ENCODE results near the gene TMEM167A.
"Not testable (repeated sequence)": the region's sequence is repeated elsewhere in the genome, so short reads cannot be mapped to it uniquely, and the experiment has no call there.

Gene TMEM167A

GRCh38 chr5:83093692-83094091, 16.5 kb upstream of the TMEM167A start:
- no peak for DNase-seq
- in situ Hi-C loops (cut with MboI; ENCODE audit: low pct_unique_long_range_greater_than_20kb, low sequenced_read_pairs): no loop called here

DNA sequence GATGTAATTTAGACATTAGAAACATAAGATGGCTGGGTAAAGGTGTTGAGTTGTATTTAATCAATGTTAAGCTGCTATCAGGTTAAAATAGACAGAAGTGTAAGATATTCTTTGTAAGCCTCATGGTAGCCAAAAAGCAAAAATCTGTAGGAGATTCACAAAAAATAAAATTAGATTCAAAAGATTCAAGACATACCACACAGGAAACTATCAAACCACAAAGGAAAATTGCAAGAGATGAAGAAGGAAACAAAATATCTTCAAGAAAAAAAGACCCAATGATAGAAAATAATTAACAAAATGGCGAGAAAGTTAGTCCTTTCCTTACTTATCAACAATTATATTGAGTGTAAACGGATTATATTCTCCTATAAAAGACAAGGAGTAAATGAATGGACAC, 15.4 kb upstream of the TMEM167A start:
- no peak for DNase-seq
- in situ Hi-C loops (cut with MboI; ENCODE audit: low pct_unique_long_range_greater_than_20kb, low sequenced_read_pairs): no loop called here

DNA sequence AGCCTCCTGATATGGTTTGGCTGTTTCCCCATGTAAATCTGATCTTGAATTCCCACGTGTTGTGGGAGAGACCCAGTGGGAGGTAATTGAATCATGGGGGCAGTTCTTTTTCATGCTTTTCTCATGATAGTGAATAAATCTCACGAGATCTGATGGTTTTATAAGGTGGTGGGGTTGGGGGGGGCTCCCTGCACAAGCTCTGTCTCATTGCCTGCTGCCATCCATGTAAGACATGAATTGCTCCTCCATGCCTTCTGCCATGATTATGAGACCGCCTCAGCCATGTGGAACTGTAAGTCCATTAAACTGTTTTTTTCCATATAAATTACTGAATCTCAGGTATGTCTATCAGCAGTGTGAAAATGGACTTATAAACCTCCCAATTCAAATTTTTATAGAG, 13.0 kb upstream of the TMEM167A start:
- in situ Hi-C loops (cut with MboI; ENCODE audit: low pct_unique_long_range_greater_than_20kb, low sequenced_read_pairs): no loop called here
- no peak for DNase-seq

GRCh38 chr5:83085106-83085505, 7.9 kb upstream of the TMEM167A start:
- no peak for DNase-seq
- in situ Hi-C loops (cut with MboI; ENCODE audit: low pct_unique_long_range_greater_than_20kb, low sequenced_read_pairs): no loop called here

GRCh38 chr5:83084336-83084735, 7.1 kb upstream of the TMEM167A start:
- DNase-seq: no peak
- in situ Hi-C loops (cut with MboI; ENCODE audit: low pct_unique_long_range_greater_than_20kb, low sequenced_read_pairs): no loop called here

GRCh38 chr5:83082750-83083149, 5.6 kb upstream of the TMEM167A start:
- in situ Hi-C loops (cut with MboI; ENCODE audit: low pct_unique_long_range_greater_than_20kb, low sequenced_read_pairs): no loop called here
- DNase-seq: no peak

DNA sequence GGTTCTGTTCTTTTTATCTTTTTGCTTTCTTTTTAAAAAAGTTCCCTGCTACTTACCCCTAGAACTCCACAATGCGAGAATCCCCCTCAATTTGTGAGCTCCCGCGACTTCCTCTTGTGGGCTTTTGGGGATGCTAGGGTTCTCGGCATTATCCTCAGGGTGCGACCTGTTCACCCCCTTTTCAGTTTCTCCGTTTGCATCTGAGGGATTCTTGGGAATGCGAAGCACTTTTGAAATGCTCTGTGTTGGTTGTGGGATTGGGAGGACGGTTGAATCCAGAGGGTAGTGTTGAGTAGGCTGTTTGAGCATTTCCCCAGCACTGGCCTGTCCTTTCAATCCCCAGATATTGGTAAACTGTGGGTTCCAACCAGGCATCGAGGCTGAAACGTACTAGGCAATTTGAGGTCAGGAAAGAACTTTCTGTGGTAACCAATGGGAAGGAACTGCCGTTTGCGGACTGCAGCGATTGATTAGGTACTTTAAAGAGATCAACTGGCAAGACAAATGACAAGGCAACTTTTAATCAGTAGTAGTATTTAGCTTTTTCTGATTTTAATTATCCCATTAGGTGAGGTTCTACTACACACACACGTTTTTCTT, 568 bp upstream of the TMEM167A start:
- DNase-seq: no peak
- in situ Hi-C loops (cut with MboI; ENCODE audit: low pct_unique_long_range_greater_than_20kb, low sequenced_read_pairs): no loop called here

- DNase-seq: no peak
- in situ Hi-C loops (cut with MboI; ENCODE audit: low pct_unique_long_range_greater_than_20kb, low sequenced_read_pairs): no loop called here
Measured at GRCh38 chr5:83072966-83073365, 4.2 kb downstream of the TMEM167A start.

DNA sequence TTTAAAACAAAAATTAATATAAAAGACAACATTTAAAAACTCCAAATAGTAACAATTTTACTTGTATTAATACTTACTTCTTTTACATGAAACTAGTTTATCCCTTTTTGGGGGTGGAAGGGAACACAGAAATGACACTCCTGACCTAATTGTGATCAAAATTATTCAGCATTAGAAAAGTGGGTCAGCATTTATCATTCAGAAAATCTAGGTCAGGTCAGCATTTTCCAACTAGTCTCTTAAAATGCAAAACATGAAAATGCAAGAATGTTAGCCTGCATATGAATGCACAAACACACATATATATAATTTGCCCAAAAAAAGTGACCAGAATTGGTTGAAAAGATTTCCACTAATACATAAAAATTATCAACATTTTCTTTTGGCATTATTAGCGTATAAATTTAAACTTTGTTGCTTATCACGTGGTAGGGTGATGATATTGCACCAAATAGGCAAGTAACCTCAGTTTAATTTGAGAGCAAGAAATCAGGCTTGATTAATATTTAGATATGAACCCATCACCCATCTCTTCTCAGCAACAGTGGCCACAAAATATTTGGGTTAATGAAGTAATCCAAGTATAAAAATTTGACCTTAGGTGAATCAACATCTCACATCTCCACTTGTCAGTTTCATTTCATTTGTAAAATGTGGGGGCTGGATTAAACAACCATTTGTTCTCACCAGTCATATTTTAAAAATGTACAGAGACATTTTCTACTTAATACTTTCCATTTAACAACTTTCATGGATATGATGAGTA, 5.7 kb downstream of the TMEM167A start:
- in situ Hi-C loops (cut with MboI; ENCODE audit: low pct_unique_long_range_greater_than_20kb, low sequenced_read_pairs): no loop called here
- DNase-seq: no peak

- in situ Hi-C loops (cut with MboI; ENCODE audit: low pct_unique_long_range_greater_than_20kb, low sequenced_read_pairs): no loop called here
Measured at GRCh38 chr5:83069096-83069799, 7.9 kb downstream of the TMEM167A start.

DNA sequence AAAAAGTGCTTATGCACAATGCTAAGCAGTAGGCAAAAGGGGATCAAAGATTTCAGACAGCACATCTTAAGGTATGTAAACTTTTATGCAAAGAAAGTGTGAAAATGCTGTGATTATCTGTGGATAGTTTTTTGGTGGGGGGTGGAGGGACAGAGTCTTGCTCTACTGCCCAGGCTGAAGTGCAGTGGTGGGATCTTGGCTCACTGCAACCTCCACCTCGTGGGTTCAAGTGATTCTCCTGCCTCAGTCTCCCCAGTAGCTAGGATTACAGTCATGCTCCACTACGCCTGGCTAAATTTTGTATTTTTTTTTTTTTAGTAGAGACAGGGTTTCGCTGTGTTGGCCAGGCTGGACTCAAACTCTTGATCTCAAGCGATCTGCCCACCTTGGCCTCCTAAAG, 9.8 kb downstream of the TMEM167A start:
- in situ Hi-C loops (cut with MboI; ENCODE audit: low pct_unique_long_range_greater_than_20kb, low sequenced_read_pairs); DNase-seq: not testable (repeated sequence)

More at GRCh38 chr5:83069096-83069799, 7.9 kb downstream of the TMEM167A start:
- no peak for DNase-seq

- in situ Hi-C loops (cut with MboI; ENCODE audit: low pct_unique_long_range_greater_than_20kb, low sequenced_read_pairs): no loop called here
- no peak for DNase-seq
Measured at GRCh38 chr5:83066548-83067110, 10.6 kb downstream of the TMEM167A start.

DNA sequence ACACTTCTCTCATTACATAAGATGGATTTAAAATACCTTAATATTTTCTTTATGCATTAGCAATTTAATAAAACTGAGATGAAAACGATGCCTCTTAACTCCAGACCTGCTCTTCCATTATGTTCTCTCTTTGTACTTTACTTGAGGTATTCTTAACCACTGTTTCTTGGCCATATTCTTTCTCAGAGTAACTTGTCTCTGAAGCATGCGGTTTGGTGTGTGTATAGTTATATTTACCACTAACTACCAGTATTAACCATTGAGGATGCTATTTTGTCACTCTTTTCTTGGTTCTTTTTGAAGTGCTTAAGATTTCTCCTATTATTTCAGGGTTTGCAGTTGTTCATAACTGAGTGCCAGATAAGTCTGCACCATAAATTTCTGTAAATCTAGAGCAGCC, 17.9 kb downstream of the TMEM167A start:
- in situ Hi-C loops (cut with MboI; ENCODE audit: low pct_unique_long_range_greater_than_20kb, low sequenced_read_pairs): no loop called here
- no peak for DNase-seq

DNA sequence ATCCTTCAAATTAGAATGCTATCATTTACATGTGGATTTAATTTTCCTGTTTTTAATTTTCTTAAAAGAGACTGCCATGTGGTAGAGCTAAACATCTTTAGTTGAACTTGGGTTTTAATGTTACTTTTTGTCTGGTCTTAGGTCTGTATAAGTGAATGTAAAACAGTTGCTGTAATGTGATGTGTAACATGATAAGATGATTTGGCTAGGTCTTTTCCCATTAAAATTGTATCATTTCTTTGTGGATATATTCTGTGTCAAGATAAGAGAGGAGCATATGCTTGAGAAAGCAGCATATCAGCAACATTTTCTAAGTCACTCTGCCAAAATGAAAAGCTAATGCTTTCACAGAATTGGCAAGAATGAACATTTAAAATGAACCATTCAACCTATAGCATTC, 18.5 kb downstream of the TMEM167A start:
- in situ Hi-C loops (cut with MboI; ENCODE audit: low pct_unique_long_range_greater_than_20kb, low sequenced_read_pairs): no loop called here
- DNase-seq: no peak

GRCh38 chr5:83055166-83055565, 22.0 kb downstream of the TMEM167A start:
- in situ Hi-C loops (cut with MboI; ENCODE audit: low pct_unique_long_range_greater_than_20kb, low sequenced_read_pairs): no loop called here
- DNase-seq: no peak

GRCh38 chr5:83050723-83051340, 26.4 kb downstream of the TMEM167A start:
- no peak for DNase-seq
- in situ Hi-C loops (cut with MboI; ENCODE audit: low pct_unique_long_range_greater_than_20kb, low sequenced_read_pairs): no loop called here

- in situ Hi-C loops (cut with MboI; ENCODE audit: low pct_unique_long_range_greater_than_20kb, low sequenced_read_pairs): no loop called here
- DNase-seq: no peak
Measured at GRCh38 chr5:83049370-83049885, 27.8 kb downstream of the TMEM167A start.

DNA sequence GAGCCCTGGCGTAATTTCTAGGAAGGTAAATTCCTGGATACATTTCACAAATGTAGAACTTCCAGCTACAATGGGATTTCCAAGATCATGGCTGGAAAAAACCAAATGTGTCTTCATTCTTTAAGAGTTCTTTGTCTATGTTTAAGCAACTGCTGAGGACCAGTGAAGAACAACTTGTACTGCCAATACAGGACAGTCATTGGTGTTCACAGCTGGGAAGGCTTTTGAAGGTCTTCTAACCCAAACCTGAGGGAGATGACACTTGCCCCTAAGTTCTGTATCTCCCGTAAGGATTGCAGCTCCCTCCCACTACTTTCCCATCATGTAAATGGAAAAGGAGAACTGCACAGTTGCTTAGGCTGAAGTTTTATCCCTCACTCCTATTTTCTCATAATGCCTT, 28.4 kb downstream of the TMEM167A start:
- DNase-seq: no peak
- in situ Hi-C loops (cut with MboI; ENCODE audit: low pct_unique_long_range_greater_than_20kb, low sequenced_read_pairs): no loop called here

- DNase-seq: no peak
- in situ Hi-C loops (cut with MboI; ENCODE audit: low pct_unique_long_range_greater_than_20kb, low sequenced_read_pairs): no loop called here
Measured at GRCh38 chr5:83048277-83048676, 28.9 kb downstream of the TMEM167A start.
